Daoy (cell line): ENCODE measurements around the gene SV2C. TPM values are rescaled to one million over a fixed set of nuclear protein-coding genes. Genes with fewer than 3 reads are reported as not detected.
"Not testable (repeated sequence)": the region's sequence is repeated elsewhere in the genome, so short reads cannot be mapped to it uniquely, and the experiment has no call there.

ENCODE experiments used
- DNase-seq: peaks from one replicate; pipeline ENCODE4 v3.0.0-alpha.2; 2015; ENCODE audit warnings: low read depth
- total RNA-seq: library from RNA; depleted of rRNA; stranded (reverse); fragments of >200 nt; shearing (Covaris generic); gene quantifications from 2 replicates; pipeline ENCODE4 v1.2.3, GENCODE V29; 2014

The SV2C gene
- total RNA-seq, 1 experiment from 2014 or later, result 0.11 TPM

- no peak for DNase-seq
These were observed 258.6 kb downstream of the SV2C start for GRCh38 chr5:76341651-76342334.

- DNase-seq, result no peak
These were observed 259.3 kb downstream of the SV2C start for GRCh38 chr5:76342474-76342873.

- peak; percentile 19 for DNase-seq
These were observed 262.4 kb downstream of the SV2C start for GRCh38 chr5:76345582-76345981.

- DNase-seq, result no peak
These were observed 268.0 kb downstream of the SV2C start for GRCh38 chr5:76351176-76351575.

GRCh38 chr5:76351577-76351976 is 268.4 kb downstream of the SV2C start:
- no peak for DNase-seq

GRCh38 chr5:76356887-76357286 is 273.7 kb downstream of the SV2C start:
- DNase-seq, result no peak

- no peak for DNase-seq
These were observed 280.4 kb downstream of the SV2C start for GRCh38 chr5:76363352-76364225.

DNA sequence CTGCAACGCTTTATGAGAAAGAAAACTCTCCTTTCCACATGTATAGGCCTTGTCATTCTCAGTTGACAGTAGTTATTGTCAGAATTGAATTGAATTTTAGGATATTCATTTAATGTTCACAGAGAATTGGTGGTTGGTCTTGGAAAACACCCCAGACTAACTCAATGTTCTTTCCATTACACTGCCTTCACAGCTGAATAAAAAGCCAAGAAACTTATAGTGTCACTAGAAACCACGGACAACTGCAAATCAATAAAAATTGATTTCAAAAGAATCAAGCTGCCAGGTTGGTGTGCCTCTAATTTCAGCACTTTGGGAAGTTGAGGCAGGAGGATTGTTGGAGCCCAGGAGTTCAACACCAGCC is 281.0 kb downstream of the SV2C start:
- no peak for DNase-seq

DNA sequence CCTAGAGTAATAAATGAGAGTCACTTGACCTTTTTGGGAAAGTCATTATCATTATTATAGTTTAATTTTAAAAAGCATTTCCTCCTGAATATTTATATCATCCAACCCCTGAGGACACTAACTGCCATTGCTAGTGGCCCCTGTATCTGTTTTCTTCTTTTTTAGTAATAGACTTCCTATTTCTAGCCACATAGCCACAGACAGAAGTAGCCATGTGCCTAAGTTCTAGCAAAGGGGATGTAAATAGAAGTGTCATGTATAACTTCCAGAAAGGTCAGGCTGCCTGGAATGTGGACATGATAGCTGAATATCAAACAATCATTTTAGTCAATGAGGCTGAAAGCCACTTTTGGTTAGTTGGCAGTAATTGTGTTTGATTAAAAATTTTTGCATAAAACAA is 282.4 kb downstream of the SV2C start:
- no peak for DNase-seq

DNA sequence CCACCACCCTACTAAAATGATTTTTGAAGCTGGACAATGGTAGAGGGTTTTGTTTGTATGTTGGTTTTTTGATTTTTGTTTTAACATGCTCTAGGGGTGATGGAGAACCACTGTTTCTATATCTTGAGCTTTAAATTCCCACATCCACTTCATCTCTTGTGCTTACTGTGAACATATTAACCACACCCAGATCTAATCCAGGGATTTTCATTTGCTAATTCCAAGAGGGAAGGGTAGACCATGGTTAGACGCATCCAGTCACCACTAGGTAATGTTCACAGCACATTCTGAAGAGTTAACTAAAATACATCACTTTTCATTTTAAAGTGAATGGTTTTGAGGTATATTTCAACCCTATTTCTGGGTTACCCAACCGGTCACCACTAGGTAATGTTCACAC is 283.4 kb downstream of the SV2C start:
- no peak for DNase-seq

- peak; percentile 17 for DNase-seq
These were observed 284.6 kb downstream of the SV2C start for GRCh38 chr5:76367623-76368371.

DNA sequence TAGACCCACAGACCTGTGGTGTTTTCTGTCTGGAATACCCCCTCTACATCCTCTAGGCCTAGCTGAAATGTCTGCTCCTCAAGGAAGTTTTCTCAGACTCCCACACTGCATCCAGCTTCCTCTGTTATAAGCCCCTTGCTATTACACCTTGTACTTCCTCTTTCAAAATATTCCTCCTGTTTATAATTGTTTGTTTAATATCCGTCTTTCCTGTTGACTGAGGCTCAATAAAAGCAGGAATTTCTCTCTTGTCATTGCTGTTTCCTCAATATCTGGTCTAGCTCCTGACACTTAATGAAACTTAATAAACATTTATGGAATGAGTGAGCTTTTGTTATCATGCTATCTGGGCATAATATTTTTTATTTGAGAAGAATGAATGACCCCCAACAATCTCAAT is 285.8 kb downstream of the SV2C start:
- DNase-seq, result no peak

DNA sequence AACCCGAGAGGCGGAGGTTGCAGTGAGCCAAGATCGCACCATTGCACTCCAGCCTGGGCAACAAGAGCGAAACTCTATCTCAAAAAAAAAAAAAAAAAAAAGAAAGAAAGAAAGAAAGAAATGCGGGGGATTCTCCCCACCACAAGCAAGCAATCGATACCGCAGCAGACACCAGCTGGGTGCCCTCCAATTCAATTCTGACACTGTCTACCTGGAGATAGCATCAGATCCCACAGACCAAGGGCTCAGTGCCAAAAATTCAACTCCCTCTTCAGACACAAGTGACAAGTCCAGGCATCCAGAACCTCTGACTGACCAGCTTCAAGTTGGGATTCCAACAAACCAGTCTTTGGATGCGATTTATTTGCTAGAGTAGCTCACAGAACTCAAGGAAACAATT is 286.5 kb downstream of the SV2C start:
- DNase-seq, result not testable (repeated sequence)

- peak; percentile 7 for DNase-seq
These were observed 288.8 kb downstream of the SV2C start for GRCh38 chr5:76371960-76372322.

DNA sequence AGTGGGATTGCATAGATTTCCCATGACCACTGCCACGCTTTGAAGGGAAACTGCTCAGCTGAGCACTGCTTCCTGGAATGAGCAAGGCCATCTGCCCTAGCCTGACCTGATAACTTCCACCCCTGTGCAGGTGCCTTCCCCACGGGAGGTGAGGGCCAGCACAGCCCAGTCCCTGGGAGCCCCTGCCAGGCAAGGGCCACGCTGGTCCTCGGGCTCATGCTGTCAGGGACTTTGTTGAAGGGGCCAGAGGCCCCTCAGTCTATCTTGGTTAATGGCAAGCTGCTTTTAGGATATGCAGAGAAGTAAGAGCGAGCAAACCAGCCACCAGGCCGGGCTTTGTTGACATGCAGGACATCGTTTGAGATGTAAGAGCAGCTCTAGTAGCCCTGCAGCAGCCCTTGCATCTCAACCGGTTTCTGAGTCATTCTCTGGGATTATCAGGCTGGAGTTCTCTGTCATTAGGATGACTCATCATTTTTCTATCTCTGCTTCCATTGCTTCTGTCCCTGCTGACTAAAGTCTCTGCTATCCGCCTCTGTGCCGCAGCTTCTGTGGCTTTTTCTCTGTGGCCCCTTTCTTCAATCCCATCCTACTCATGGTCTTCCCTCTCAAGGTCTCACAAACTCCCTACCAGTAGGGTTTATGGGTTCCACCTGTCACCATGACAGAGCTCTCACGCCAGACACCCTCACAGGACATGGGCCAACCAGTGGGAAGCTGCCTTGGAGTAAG is 289.3 kb downstream of the SV2C start:
- peak; percentile 88 for DNase-seq

- no peak for DNase-seq
These were observed 293.1 kb downstream of the SV2C start for GRCh38 chr5:76376148-76376865.

GRCh38 chr5:76376866-76377230 is 293.7 kb downstream of the SV2C start:
- no peak for DNase-seq

GRCh38 chr5:76378355-76378754 is 295.2 kb downstream of the SV2C start:
- DNase-seq, result no peak

- peak; percentile 30 for DNase-seq
These were observed 296.1 kb downstream of the SV2C start for GRCh38 chr5:76379316-76379715.

GRCh38 chr5:76379855-76380254 is 296.7 kb downstream of the SV2C start:
- no peak for DNase-seq

- DNase-seq, result no peak
These were observed 297.3 kb downstream of the SV2C start for GRCh38 chr5:76380346-76381066.
